H1 (cell line): ENCODE measurements around the gene INTS1. TPM values are rescaled to one million over a fixed set of nuclear protein-coding genes. Genes with fewer than 3 reads are reported as not detected.

ENCODE experiments used
- CTCF ChIA-PET: fragments of 300-600 bp; sonication (Branson Sonifier 250); formaldehyde crosslinking; loops from one replicate; lab custom pipeline; 2021; ENCODE audit not compliant: partially characterized antibody; lab: Charles Lee
- POLR2A ChIA-PET: fragments of 300-600 bp; sonication (Branson Sonifier 250); formaldehyde crosslinking; loops from one replicate; lab custom pipeline; 2021; ENCODE audit warnings: inconsistent platforms; ENCODE audit not compliant: partially characterized antibody; lab: Charles Lee
- DNase-seq, 2 experiments: peaks; one replicate each; pipeline versions ENCODE4 v3.0.0 to v3.0.0-alpha.2; 2010 to 2022; ENCODE audit warnings: low spot score in 2 of 2, low read depth in 1 of 2, mixed read lengths in 1 of 2
- FAIRE-seq: peaks from 2 replicates; lab custom pipeline; 2011; peaks lifted over from hg19 to GRCh38; lab: Jason Lieb, UNC
- H2AFZ ChIP-seq: 2 replicates; pipeline ENCODE4 v1.8.1; 2012; ENCODE audit warnings: low read length, inconsistent platforms
- H2AK5ac ChIP-seq: 2 replicates; pipeline ENCODE4 v1.6.1; 2013; ENCODE audit warnings: low read depth, low read length
- H2BK120ac ChIP-seq: replicated peaks from 2 replicates; pipeline ENCODE3; 2013; ENCODE audit warnings: low read depth, low read length, inconsistent platforms
- H2BK12ac ChIP-seq: 2 replicates; pipeline ENCODE4 v1.6.1; 2013; ENCODE audit warnings: low read depth, low read length
- H2BK15ac ChIP-seq: 2 replicates; pipeline ENCODE4 v1.6.1; 2013; ENCODE audit warnings: low read length
- H2BK20ac ChIP-seq: 2 replicates; pipeline ENCODE4 v1.6.1; 2013; ENCODE audit warnings: low read length
- H2BK5ac ChIP-seq: 2 replicates; pipeline ENCODE4 v1.6.1; 2013; ENCODE audit warnings: low read depth, low read length
- H3K14ac ChIP-seq: 2 replicates; pipeline ENCODE4 v1.6.1; 2013; ENCODE audit warnings: inconsistent platforms; ENCODE audit not compliant: insufficient read length
- H3K18ac ChIP-seq: 2 replicates; pipeline ENCODE4 v1.6.1; 2013; ENCODE audit warnings: low read length; ENCODE audit errors: extremely low read depth
- H3K23ac ChIP-seq: 2 replicates; pipeline ENCODE4 v1.6.1; 2013; ENCODE audit warnings: inconsistent platforms; ENCODE audit not compliant: insufficient read length
- H3K23me2 ChIP-seq: 2 replicates; pipeline ENCODE4 v1.6.1; 2013; ENCODE audit warnings: low read depth, low read length
- H3K27ac ChIP-seq: 2 replicates; pipeline ENCODE4 v1.6.1; 2011; ENCODE audit warnings: low read depth, low read length, inconsistent platforms
- H3K27me3 ChIP-seq, 4 experiments: replicated peaks in 1 of 4; 1 replicate in 1 of 4; 2 replicates in 3 of 4; pipeline versions ENCODE4 v1.6.1 to v1.8.1; 2011 to 2013; ENCODE audit warnings: low read length in 3 of 4, mild to moderate bottlenecking in 3 of 4, inconsistent platforms in 2 of 4, mixed read lengths in 2 of 4, moderate library complexity in 1 of 4; ENCODE audit not compliant: control insufficient read depth in 3 of 4, insufficient read depth in 3 of 4; ENCODE audit errors: extremely low read depth in 1 of 4
- H3K36me3 ChIP-seq, 4 experiments: 2 replicates each; pipeline versions ENCODE4 v1.6.1 to v1.8.1; 2011 to 2013; ENCODE audit warnings: mild to moderate bottlenecking in 4 of 4, low read length in 3 of 4, moderate library complexity in 2 of 4, control low read depth in 1 of 4, inconsistent platforms in 1 of 4; ENCODE audit not compliant: insufficient read depth in 4 of 4, control insufficient read depth in 2 of 4
- H3K4ac ChIP-seq: replicated peaks from 2 replicates; pipeline ENCODE3; 2013; ENCODE audit warnings: low read length, low read depth, mixed read lengths, inconsistent platforms; ENCODE audit not compliant: insufficient read length
- H3K4me1 ChIP-seq, 4 experiments: replicated peaks in 1 of 4; 1 replicate in 1 of 4; 2 replicates in 3 of 4; pipeline versions ENCODE4 v1.6.1 to v1.8.1; 2011 to 2013; ENCODE audit warnings: low read length in 3 of 4, inconsistent platforms in 2 of 4, mixed read lengths in 1 of 4; ENCODE audit not compliant: insufficient read depth in 4 of 4, control insufficient read depth in 3 of 4
- H3K4me2 ChIP-seq, 2 experiments: 2 replicates each; pipeline versions ENCODE4 v1.6.1 to v1.8.1; 2011 to 2013; ENCODE audit warnings: low read depth in 2 of 2, low read length in 2 of 2, control low read depth in 1 of 2, inconsistent platforms in 1 of 2, mild to moderate bottlenecking in 1 of 2; ENCODE audit not compliant: insufficient read depth in 1 of 2
- H3K4me3 ChIP-seq, 4 experiments: fragments of 200-600, 300-600 bp in 1 of 4; sonication (generic), shearing (Covaris generic), sonication (Bioruptor Twin) in 1 of 4; 2 replicates each; pipeline versions ENCODE4 v1.5.1 to v1.8.1; 2011 to 2016; ENCODE audit warnings: low read length in 4 of 4, low read depth in 3 of 4, control low read depth in 2 of 4, inconsistent platforms in 2 of 4, mild to moderate bottlenecking in 2 of 4, mixed read lengths in 1 of 4, moderate library complexity in 1 of 4; ENCODE audit not compliant: insufficient read depth in 2 of 4; ENCODE audit errors: extremely low read depth in 1 of 4
- H3K56ac ChIP-seq: replicated peaks from 2 replicates; pipeline ENCODE3; 2013; ENCODE audit warnings: low read depth, mild to moderate bottlenecking, mixed read lengths, low read length, inconsistent platforms; ENCODE audit not compliant: insufficient read length
- H3K79me1 ChIP-seq: 2 replicates; pipeline ENCODE4 v1.6.1; 2013; ENCODE audit warnings: low read depth, low read length, control low read depth
- H3K79me2 ChIP-seq, 2 experiments: 2 replicates each; pipeline versions ENCODE4 v1.6.1 to v1.8.1; 2012 to 2013; ENCODE audit warnings: low read length in 2 of 2, mild to moderate bottlenecking in 2 of 2, inconsistent platforms in 1 of 2; ENCODE audit not compliant: insufficient read depth in 2 of 2, control insufficient read depth in 1 of 2
- H3K9ac ChIP-seq, 4 experiments: replicated peaks in 1 of 4; 1 replicate in 1 of 4; 2 replicates in 3 of 4; pipeline versions ENCODE4 v1.6.1 to v1.8.1; 2011 to 2013; ENCODE audit warnings: low read depth in 3 of 4, low read length in 3 of 4, control low read depth in 2 of 4, mild to moderate bottlenecking in 2 of 4, moderate library complexity in 2 of 4, inconsistent platforms in 1 of 4; ENCODE audit errors: extremely low read depth in 1 of 4
- H3K9me3 ChIP-seq, 2 experiments: 2 replicates each; pipeline versions ENCODE4 v1.6.1 to v1.8.1; 2012 to 2013; ENCODE audit warnings: mild to moderate bottlenecking in 2 of 2, moderate library complexity in 2 of 2, control low read depth in 1 of 2, inconsistent platforms in 1 of 2, low read depth in 1 of 2, low read length in 1 of 2, mixed read lengths in 1 of 2; ENCODE audit not compliant: insufficient read depth in 2 of 2
- H4K20me1 ChIP-seq, 2 experiments: replicated peaks in 1 of 2; 2 replicates each; pipeline versions ENCODE3 to v1.8.1; 2011 to 2013; ENCODE audit warnings: inconsistent platforms in 2 of 2, low read length in 2 of 2, mild to moderate bottlenecking in 1 of 2; ENCODE audit not compliant: insufficient read depth in 2 of 2, control insufficient read depth in 1 of 2
- H4K5ac ChIP-seq: 2 replicates; pipeline ENCODE4 v1.6.1; 2013; ENCODE audit warnings: low read length, low read depth, mixed read lengths, inconsistent platforms; ENCODE audit not compliant: insufficient read length
- H4K8ac ChIP-seq: 2 replicates; pipeline ENCODE4 v1.8.0; 2013; ENCODE audit warnings: mild to moderate bottlenecking, moderate library complexity, low read length, inconsistent platforms; ENCODE audit not compliant: insufficient read depth; ENCODE audit errors: extremely low read depth
- H4K91ac ChIP-seq: replicated peaks from 2 replicates; pipeline ENCODE3; 2013; ENCODE audit warnings: low read length, mixed read lengths, inconsistent platforms; ENCODE audit not compliant: insufficient read length
- GABPA ChIP-seq: IDR thresholded peaks from 2 replicates; pipeline ENCODE4 v1.6.1; 2011; ENCODE audit warnings: mild to moderate bottlenecking, low read length, moderate library complexity, borderline replicate concordance; ENCODE audit not compliant: insufficient read depth
- KDM5A ChIP-seq: fragments of 200-600 bp; IDR thresholded peaks from 2 replicates; pipeline ENCODE4 v1.7.1; 2012; ENCODE audit warnings: mild to moderate bottlenecking, low read length, inconsistent platforms, mixed read lengths
- SAP30 ChIP-seq: fragments of 300-600 bp; sonication (generic); IDR thresholded peaks from 2 replicates; pipeline ENCODE4 v1.7.1; 2012; ENCODE audit warnings: low read length, moderate library complexity, mild to moderate bottlenecking, inconsistent platforms; ENCODE audit not compliant: insufficient read depth, insufficient replicate concordance
- WGBS, 2 experiments: shearing (Covaris generic) in 1 of 2; methylation state at CpG; one replicate each; pipeline versions ENCODE4 v1.1.6 to v1.1.7; 2013 to 2015; ENCODE audit warnings: low lambda C conversion rate in 2 of 2, mixed read lengths in 2 of 2, inconsistent platforms in 1 of 2, low coverage in 1 of 2, missing lambda C conversion rate in 1 of 2; ENCODE audit not compliant: insufficient replicate concordance in 2 of 2, insufficient coverage in 1 of 2, insufficient read length in 1 of 2; ENCODE audit errors: extremely low coverage in 1 of 2, missing lambda C conversion rate in 1 of 2; 5-methylcytosine and 5-hydroxymethylcytosine counted together
- polyA plus RNA-seq, 7 experiments: library from polyadenylated mRNA; depleted of rRNA in 3 of 7; stranded (reverse) in 5 of 7; unstranded in 2 of 7; fragments of >200 nt in 5 of 7; fragments of 200-250 nt in 2 of 7; gene quantifications; 1 replicate in 5 of 7; 2 replicates in 1 of 7; 4 replicates in 1 of 7; pipeline versions ENCODE4 v1.2.1 to v1.2.3, GENCODE V29; 2011 to 2013; ENCODE audit warnings: missing spikeins in 2 of 7, mixed read lengths in 2 of 7
- total RNA-seq: library from RNA; stranded (reverse); fragmentation: NEBNext Ultra II Directional; extraction: Animal tissue kit (Norgen Biotek cat#: 25700); gene quantifications from 2 replicates; pipeline ENCODE4 v1.2.1, GENCODE V29; 2021
- TF ChIP-seq, protein P1 (sequence below): IDR thresholded peaks from 2 replicates; pipeline ENCODE4 v1.6.1; 2012; ENCODE audit warnings: inconsistent platforms
- TF ChIP-seq, protein P2 (sequence below): IDR thresholded peaks from 2 replicates; pipeline ENCODE4 v1.6.1; 2012; ENCODE audit warnings: low read length, inconsistent platforms

INTS1 gene
- total and polyA plus RNA-seq, 2 of the 8 experiments (the other 6 are each of a cell fraction or from before 2014, with no cell fraction given), result 76.9 to 104 TPM

DNA sequence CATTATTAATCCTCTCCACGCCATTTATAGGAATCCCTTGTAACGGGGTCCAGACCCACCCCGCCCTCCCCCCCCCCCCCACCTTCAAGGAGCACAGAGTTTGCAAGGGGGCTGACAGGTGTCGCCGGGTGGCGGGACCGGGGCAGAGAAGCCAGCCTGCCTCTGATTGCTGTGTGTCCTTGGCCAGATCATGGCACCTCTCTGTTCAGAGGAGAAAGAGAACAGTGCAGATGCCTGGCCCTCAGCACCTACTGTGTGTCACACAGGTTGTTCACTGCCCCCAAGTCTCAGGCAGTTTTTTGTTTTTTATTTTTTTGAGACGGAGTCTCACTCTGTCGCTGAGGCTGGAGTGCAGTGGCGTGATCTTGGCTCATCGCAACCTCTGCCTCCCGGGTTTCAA is 39.5 kb downstream of the INTS1 start:
- H3K27ac ChIP-seq, result no peak overlapping the region
- no peak overlapping the region for H2BK12ac ChIP-seq
- H3K4me3 ChIP-seq, result no peak overlapping the region
- no peak overlapping the region for H4K5ac ChIP-seq
- H2BK15ac ChIP-seq, result no peak overlapping the region
- no peak overlapping the region for H2BK5ac ChIP-seq
- no peak overlapping the region for H2AFZ ChIP-seq
- no peaks in the 10 kb centered on the region for H3K79me2 ChIP-seq
- H3K14ac ChIP-seq, result no peak overlapping the region
- no peaks in the 10 kb centered on the region for H3K9me3 ChIP-seq
- H3K36me3 ChIP-seq, result peaks cover 0 to 3% (median 0%) of the 10 kb centered on the region in 4 experiments; a peak in 1 of 8 replicates
- CTCF ChIA-PET, result interaction anchor here (2.6 kb wide), 1 partner anchor 10 kb away, joined by 14 read pairs; no protein-coding TSS in a partner anchor
- H2BK120ac ChIP-seq, result no peak overlapping the region
- H2BK20ac ChIP-seq, result no peak overlapping the region
- WGBS, 2 experiments, result 96% methylated on average over 9 of the region's 12 CpGs; no CpG with 5 or more reads in 1 of the 2 experiments
- H3K4me1 ChIP-seq, result peaks cover 0 to 12% (median 5%) of the 10 kb centered on the region in 4 experiments; a peak in 4 of 7 replicates
- no peak overlapping the region for H3K4me2 ChIP-seq
- H4K20me1 ChIP-seq, result no peaks in the 10 kb centered on the region
- TF ChIP-seq SAP30 (no peak), KDM5A (no peak), GABPA (no peak)
- TF ChIP-seq, protein P1, sequence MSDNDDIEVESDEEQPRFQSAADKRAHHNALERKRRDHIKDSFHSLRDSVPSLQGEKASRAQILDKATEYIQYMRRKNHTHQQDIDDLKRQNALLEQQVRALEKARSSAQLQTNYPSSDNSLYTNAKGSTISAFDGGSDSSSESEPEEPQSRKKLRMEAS, result no peak
- TF ChIP-seq, protein P2, sequence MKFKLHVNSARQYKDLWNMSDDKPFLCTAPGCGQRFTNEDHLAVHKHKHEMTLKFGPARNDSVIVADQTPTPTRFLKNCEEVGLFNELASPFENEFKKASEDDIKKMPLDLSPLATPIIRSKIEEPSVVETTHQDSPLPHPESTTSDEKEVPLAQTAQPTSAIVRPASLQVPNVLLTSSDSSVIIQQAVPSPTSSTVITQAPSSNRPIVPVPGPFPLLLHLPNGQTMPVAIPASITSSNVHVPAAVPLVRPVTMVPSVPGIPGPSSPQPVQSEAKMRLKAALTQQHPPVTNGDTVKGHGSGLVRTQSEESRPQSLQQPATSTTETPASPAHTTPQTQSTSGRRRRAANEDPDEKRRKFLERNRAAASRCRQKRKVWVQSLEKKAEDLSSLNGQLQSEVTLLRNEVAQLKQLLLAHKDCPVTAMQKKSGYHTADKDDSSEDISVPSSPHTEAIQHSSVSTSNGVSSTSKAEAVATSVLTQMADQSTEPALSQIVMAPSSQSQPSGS, result no peak
- H4K8ac ChIP-seq, result no peak overlapping the region
- no peak overlapping the region for H3K23ac ChIP-seq
- no peak overlapping the region for H3K4ac ChIP-seq
- no peak overlapping the region for H3K18ac ChIP-seq
- no peak overlapping the region for H3K9ac ChIP-seq
- no peak overlapping the region for H3K56ac ChIP-seq
- FAIRE-seq, result no peak
- H2AK5ac ChIP-seq, result no peak overlapping the region
- no peaks in the 10 kb centered on the region for H3K27me3 ChIP-seq
- H4K91ac ChIP-seq, result no peak overlapping the region
- peaks cover 4% of the 10 kb centered on the region; the same call in 1 of the 2 replicates for H3K23me2 ChIP-seq
- H3K79me1 ChIP-seq, result no peaks in the 10 kb centered on the region
- POLR2A ChIA-PET, result interaction anchor here (1.1 to 2.4 kb wide), 3 partner anchors 9 to 30 kb away, joined by 5 to 11 read pairs (median 8); no protein-coding TSS in a partner anchor
- DNase-seq, result no peak
